OCI-LY7 (cell line): Measurements from ENCODE around the gene XRCC6.

ENCODE experiments used
- EZH2phosphoT487 ChIP-seq: fragments of 200-600 bp; sonication (generic); IDR thresholded peaks from 2 replicates; pipeline ENCODE4 v1.6.1; 2018; ENCODE audit warnings: low read depth, borderline replicate concordance, mild to moderate bottlenecking, mixed run types, antibody characterized with exemption, low read length, moderate library complexity, mixed read lengths
- TF ChIP-seq, protein P1 (sequence below): fragments of 200-600 bp; sonication (generic); conservative IDR thresholded peaks from 2 replicates; pipeline ENCODE4 v1.5.1; 2014; ENCODE audit warnings: mild to moderate bottlenecking, antibody characterized with exemption, low read length, moderate library complexity, mixed read lengths

DNA sequence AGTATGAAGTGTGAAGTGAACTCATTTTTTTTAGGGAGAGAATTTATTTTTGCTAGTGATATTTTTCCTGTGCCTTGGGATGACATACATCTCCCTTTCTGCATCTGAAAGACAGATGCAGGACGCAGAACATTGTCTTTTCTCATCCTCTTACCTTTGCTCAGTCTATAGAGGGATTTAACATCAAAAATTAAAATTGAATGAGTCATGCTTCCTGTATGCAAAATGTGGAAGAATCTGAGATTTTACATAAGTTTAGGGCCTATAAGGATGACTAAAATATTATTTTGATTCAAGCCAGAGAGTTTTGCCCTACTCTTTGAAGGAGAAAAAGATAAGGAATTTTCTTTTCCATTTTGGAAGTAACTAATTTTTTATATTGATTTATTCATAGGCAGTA is 27.3 kb downstream of the XRCC6 start:
- TF ChIP-seq, protein P1, sequence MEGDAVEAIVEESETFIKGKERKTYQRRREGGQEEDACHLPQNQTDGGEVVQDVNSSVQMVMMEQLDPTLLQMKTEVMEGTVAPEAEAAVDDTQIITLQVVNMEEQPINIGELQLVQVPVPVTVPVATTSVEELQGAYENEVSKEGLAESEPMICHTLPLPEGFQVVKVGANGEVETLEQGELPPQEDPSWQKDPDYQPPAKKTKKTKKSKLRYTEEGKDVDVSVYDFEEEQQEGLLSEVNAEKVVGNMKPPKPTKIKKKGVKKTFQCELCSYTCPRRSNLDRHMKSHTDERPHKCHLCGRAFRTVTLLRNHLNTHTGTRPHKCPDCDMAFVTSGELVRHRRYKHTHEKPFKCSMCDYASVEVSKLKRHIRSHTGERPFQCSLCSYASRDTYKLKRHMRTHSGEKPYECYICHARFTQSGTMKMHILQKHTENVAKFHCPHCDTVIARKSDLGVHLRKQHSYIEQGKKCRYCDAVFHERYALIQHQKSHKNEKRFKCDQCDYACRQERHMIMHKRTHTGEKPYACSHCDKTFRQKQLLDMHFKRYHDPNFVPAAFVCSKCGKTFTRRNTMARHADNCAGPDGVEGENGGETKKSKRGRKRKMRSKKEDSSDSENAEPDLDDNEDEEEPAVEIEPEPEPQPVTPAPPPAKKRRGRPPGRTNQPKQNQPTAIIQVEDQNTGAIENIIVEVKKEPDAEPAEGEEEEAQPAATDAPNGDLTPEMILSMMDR: no peak
- TF ChIP-seq EZH2phosphoT487: no peak
